ENCODE data around the gene STX12. TPM values are rescaled to one million over a fixed set of nuclear protein-coding genes. Genes with fewer than 3 reads are reported as not detected.
"Not testable (repeated sequence)": the region's sequence is repeated elsewhere in the genome, so short reads cannot be mapped to it uniquely, and the experiment has no call there.

Gene STX12
- total and polyA plus RNA-seq, 9 donors = 23.9 to 74.8 (median 41.2) TPM

DNA sequence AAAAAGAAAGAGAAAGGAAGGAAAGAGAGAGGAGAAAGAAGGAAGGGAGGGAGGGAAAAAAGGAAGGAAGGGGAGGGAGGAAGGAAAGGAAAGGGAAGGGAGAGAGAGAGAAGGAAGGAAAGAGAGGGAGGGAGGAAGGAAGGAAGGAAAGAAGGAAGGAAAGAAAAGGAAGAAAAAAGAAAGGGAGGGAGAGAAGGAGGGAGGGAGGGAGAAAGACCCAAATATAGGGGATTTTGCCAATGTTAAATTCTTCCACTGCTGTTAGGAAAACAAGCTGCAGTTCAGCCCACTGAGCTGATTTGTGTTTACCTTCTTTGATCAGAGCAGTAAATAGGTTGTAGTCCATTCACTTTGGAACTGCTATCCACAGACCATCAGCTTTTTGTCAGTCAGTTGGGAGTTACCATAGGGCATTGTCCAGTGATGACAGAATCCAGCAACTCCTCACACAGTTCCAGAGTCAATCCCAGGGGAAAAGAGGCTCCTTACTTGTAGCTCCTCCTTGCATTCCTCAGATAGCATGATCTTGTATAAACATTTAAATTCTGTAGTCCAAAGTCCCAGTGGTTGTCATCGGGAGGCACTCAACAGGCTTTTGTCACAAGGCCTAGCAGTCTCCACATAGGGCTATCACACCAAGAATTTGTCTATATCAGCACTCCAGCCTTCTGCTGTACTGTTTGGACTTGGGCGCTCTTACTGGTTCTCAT is 44.1 kb downstream of the STX12 start:
- H3K4me3 ChIP-seq = no peak overlapping the region
- TF ChIP-seq POLR2A (IDR thresholded peaks at IDR 0.05) = no peak
- 43 to 57% (median 54%) methylated on average over 2 of the region's 2 CpGs for WGBS, 3 donors
- no peak for DNase-seq
- no peak overlapping the region for H3K27ac ChIP-seq
- no peaks in the 10 kb centered on the region for H3K9me3 ChIP-seq
- intact Hi-C loops (cut with DNase I) = no loop called here
- H3K36me3 ChIP-seq = no peaks in the 10 kb centered on the region
- no peaks in the 10 kb centered on the region for H3K27me3 ChIP-seq
- no peaks in the 10 kb centered on the region for H3K4me1 ChIP-seq (ENCODE audit: insufficient read depth)

- no peaks in the 10 kb centered on the region for H3K4me1 ChIP-seq (ENCODE audit: insufficient read depth)
- TF ChIP-seq CTCF (IDR thresholded peaks at IDR 0.05) (no peak), EP300 (IDR thresholded peaks at IDR 0.05) (no peak), POLR2A (IDR thresholded peaks at IDR 0.05) (no peak)
- no peak overlapping the region for H3K27ac ChIP-seq
- intact Hi-C loops (cut with DNase I) = no loop called here
- H3K36me3 ChIP-seq = no peaks in the 10 kb centered on the region
- no peak for DNase-seq
- H3K9me3 ChIP-seq = no peaks in the 10 kb centered on the region
- H3K27me3 ChIP-seq = no peaks in the 10 kb centered on the region
- WGBS, 3 donors = 60 to 76% (median 70%) methylated on average over 8 of the region's 8 CpGs
- no peak overlapping the region for H3K4me3 ChIP-seq
Observed at GRCh38 chr1:27821761-27822315, 48.8 kb downstream of the STX12 start.

DNA sequence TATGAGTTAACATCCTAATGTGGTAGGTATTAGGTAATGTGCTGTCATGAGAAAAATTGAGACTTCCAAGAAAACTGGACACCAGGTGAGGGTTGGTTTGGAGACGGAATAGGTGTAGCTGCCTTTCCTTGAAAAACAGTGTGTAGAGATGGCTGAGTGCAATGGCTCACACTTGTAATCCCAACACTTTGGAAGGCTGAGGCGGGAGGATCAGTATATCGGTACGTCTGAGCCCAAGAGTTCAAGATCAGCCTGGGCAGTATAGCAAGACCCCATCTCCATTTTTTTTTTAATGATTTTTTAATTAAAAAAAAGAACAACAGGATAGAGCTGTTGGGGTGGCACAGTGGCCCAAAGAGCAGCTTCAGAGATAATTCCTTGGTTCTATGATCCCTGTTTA is 50.8 kb downstream of the STX12 start:
- no peaks in the 10 kb centered on the region for H3K36me3 ChIP-seq
- H3K9me3 ChIP-seq = no peaks in the 10 kb centered on the region
- WGBS, 3 donors = 96 to 99% (median 98%) methylated on average over 4 of the region's 4 CpGs
- no peak overlapping the region for H3K4me3 ChIP-seq
- no peaks in the 10 kb centered on the region for H3K27me3 ChIP-seq
- no peak overlapping the region for H3K27ac ChIP-seq
- DNase-seq = no peak
- no peaks in the 10 kb centered on the region for H3K4me1 ChIP-seq (ENCODE audit: insufficient read depth)
- intact Hi-C loops (cut with DNase I) = no loop called here
- TF ChIP-seq CTCF (IDR thresholded peaks at IDR 0.05) = no peak

- WGBS, 3 donors = 95 to 100% (median 96%) methylated on average over 4 of the region's 4 CpGs
- Histone ChIP-seq H3K27me3 (no peaks in the 10 kb centered on the region), H3K4me3 (no peak overlapping the region), H3K36me3 (no peaks in the 10 kb centered on the region), H3K27ac (no peak overlapping the region), H3K4me1 (ENCODE audit: insufficient read depth) (no peaks in the 10 kb centered on the region), H3K9me3 (no peaks in the 10 kb centered on the region)
- no peak for DNase-seq
- intact Hi-C loops (cut with DNase I) = no loop called here
- TF ChIP-seq EP300 (IDR thresholded peaks at IDR 0.05) (no peak), POLR2A (IDR thresholded peaks at IDR 0.05) (no peak), CTCF (IDR thresholded peaks at IDR 0.05) (no peak)
Observed at GRCh38 chr1:27824411-27824810, 51.4 kb downstream of the STX12 start.

DNA sequence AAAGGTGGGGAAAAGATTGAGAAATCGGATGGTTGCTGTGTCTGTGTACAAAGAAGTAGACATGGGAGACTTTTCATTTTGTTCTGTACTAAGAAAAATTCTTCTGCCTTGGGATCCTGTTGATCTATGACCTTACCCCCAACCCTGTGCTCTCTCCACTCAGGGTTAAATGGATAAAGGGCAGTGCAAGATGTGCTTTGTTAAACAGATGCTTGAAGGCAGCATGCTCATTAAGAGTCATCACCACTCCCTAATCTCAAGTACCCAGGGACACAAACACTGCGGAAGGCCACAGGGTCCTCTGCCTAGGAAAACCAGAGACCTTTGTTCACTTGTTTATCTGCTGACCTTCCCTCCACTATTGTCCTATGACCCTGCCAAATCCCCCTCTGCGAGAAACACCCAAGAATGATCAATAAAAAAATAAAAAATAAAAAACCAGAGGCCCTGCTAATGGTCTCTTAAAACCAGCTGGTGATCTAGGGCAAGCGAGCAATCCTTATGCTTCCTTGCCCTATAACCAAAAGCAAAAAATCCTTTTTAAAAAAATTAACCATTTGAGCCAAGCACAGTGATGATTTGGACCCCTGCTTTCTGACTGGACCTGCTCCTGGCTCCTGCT is 56.4 kb downstream of the STX12 start:
- WGBS, 3 donors = 83 to 95% (median 93%) methylated on average over 3 to 4 of the region's 4 CpGs
- intact Hi-C loops (cut with DNase I) = not testable (repeated sequence)

More for the DNA sequence above, 56.4 kb downstream of the STX12 start:
- not testable (repeated sequence) for H3K4me1 ChIP-seq (ENCODE audit: insufficient read depth); H3K36me3 ChIP-seq; H3K4me3 ChIP-seq; H3K9me3 ChIP-seq; DNase-seq; H3K27ac ChIP-seq; H3K27me3 ChIP-seq

Measured in ovary (tissue), 9 donors.